ENCODE data around the gene ANKS1A.

The ANKS1A gene

DNA sequence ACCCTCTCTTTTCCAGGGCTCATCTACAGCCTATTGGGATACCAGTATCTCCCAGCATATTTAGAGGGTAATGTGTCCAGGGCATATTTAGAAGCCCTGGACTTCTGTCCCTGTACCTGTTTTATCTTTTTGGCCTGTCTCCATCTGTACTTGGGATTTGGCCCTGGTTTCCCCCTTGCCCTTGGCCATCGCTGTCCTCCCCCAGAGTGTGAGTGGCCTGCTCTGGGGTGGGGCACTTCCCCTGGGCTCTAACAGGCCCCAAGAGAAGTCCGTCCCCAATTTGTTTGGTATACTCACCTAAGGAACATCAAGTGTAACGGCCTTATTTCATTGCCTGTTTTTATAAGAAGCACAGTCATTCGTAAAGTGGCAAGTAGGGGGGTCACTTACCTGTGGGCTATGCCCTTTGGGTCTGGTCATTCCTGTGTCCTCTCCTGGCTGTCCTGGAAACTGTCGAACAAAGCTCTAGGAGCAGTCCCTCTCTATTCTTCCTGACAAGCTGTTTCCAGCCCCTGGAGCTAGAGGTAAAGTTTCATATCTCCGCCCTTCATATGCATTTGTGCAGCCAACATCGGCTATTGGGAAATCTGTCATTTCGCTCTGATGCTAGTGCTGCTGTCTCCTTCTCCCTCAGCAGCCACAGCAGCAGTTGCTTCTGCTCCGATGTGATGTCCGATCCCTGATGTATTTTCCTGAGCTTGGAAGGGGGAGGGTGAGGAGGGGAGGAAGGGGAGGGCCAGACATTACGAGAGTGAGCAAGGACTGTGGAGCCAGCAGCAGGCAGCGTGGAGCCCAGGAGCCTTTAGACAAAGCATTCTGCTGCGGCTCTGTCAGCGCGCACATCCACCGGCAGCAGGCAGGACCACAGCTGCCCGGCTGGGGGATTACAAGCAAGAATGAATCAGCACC is 168.6 kb downstream of the ANKS1A start:
- TF ChIP-seq GATA2 (IDR thresholded peaks at IDR 0.05; ENCODE audit: low read depth, low read length): no peak
- TF ChIP-seq GATA3 (IDR thresholded peaks at IDR 0.05; ENCODE audit: low read depth, low read length): no peak

DNA sequence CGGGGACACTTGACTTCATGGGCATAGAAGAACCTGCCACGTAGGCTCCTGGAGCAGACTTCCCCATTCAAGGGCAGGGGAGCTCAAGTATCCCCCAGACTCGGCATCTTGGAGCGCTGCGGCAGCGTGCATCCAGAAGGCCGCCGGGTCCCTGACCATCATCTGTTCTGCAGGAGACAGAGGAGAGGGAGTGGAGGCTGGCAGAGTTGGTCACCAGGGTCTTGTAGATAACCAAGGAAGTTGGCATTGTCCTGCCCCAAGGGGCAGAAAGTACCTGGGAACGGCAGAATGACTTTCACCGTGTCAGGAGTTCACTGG is 169.3 kb downstream of the ANKS1A start:
- TF ChIP-seq GATA3 (IDR thresholded peaks at IDR 0.05; ENCODE audit: low read depth, low read length) (no peak), GATA2 (IDR thresholded peaks at IDR 0.05; ENCODE audit: low read depth, low read length) (no peak)

DNA sequence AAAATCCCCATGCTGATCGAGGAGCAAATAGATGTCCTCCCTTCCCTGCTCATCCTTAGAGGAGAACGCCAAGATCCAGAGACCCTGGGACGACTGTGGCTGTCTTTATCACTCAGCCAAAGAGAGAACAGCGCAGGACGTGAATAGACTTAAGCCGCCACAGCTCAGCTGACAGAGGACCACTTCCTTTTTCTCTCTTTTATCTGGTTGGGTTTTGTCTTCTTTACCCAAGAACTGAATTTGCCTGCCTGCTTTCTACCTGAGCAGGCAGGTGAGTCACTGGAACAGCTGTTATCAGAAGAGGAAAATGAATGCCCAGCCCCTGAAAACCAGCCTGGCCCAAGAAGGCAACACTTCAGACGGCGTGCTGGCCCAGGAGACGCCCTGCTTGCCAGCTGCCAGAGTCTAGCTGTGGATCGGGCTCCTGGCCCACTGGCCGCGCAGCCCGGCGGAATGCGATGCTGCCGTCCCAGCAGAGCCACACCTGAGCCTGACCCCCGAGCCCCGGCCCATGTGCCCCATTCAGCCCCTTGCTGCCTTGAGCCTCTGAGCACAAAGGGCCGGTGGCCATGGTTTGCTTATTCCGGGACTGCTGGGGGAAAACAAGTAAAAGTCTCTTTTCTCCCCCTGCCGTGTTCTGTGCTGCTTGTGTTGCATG is 169.9 kb downstream of the ANKS1A start:
- no peak for TF ChIP-seq GATA2 (IDR thresholded peaks at IDR 0.05; ENCODE audit: low read depth, low read length)
- TF ChIP-seq GATA3 (IDR thresholded peaks at IDR 0.05; ENCODE audit: low read depth, low read length): no peak

DNA sequence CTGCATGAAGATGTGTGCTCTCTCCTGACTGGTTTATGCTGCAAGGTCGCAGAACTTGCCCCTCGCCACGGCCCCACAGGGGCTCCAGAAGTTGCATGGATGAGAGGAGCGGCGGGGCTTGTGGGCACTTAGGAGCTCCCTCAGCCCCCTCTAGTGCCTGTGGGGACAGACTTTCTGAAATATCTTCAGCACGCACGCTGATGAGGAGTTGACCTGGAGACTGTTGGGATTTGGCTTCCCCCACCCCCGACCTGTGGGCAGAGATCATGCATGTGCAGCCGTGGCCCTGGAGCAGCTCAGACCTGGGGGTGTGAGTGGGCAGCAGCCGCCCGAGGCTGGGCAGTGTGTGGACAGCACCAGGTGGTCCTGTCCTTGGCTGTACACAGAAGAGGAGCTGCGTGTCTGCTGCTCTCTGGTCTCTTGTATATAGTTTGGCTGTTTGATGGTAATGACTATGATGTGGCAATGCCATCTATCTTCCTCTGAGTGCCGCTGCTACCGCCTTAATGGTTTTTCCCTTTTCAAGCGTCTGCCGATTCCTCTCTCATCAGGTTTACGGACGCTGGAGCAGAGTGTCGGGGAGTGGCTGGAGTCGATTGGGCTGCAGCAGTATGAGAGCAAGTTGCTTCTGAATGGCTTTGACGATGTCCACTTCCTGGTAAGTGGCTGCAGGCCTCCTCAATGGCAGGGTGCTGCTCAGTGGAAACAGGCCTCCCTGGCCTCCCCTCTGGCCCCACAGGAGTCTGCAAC is 170.7 kb downstream of the ANKS1A start:
- TF ChIP-seq GATA3 (IDR thresholded peaks at IDR 0.05; ENCODE audit: low read depth, low read length) (no peak), GATA2 (IDR thresholded peaks at IDR 0.05; ENCODE audit: low read depth, low read length) (no peak)

DNA sequence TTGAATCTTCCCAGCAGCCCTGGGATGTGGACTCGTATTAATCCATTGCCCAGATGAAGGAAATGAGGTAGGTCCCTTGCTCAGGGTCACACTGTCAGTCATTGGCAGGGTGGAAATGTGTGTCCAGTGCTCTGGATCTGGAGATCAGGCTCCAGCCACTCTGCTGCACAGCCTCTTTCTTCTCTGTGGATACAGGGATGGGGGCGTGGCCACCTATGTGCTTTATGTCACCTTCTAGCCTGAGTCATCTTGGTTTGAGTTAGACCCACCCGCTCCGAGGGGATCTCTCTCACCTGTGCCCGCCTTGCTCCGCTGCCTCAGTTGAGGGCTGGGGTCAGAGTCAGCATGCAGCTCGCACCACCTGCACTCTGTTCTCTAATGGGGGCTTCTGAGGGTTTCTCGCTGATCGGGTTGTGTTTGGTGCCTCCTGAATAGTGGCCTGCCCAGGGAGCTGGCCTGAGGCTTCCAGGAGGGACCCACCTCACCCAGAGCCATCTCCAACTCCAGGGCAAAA is 172.1 kb downstream of the ANKS1A start:
- no peak for TF ChIP-seq GATA3 (IDR thresholded peaks at IDR 0.05; ENCODE audit: low read depth, low read length)
- TF ChIP-seq GATA2 (IDR thresholded peaks at IDR 0.05; ENCODE audit: low read depth, low read length): no peak

DNA sequence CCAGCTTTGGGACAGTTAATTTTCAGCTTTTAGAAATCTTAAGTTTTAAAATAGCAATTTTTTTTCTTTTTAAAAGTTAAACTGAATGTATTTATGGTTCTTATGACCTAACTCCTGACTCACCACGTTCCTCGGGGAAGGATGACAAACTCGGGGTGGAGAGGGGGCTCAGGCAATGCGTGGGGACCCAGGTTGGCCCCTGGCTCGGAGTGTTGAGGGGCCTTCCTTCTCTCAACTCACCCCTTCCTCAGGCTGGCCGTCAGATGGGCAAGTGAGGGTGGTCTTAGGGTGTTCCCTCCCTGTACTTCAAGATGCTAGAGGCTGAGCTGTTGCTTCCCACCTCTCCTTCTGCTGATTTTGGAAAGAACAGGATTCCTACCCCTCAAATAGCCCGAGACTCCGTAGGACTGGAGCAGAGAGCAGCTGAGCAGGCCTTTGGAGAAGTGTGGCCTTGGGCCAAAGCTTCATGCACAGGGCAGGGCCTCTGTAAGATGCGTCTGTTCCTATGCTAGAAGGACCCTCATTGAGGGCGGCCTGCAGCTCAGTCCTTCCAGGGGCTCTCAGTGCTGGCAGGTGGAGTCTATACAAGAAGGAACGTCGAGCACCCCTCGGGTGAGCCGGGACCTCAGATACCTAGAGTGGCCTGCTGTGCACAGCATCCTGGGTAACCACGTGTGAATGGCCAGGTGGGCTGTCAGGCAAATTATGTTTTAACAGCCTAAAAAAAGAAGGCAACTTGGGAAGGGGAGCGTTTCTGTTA is 172.8 kb downstream of the ANKS1A start:
- TF ChIP-seq GATA3 (IDR thresholded peaks at IDR 0.05; ENCODE audit: low read depth, low read length) (no peak), GATA2 (IDR thresholded peaks at IDR 0.05; ENCODE audit: low read depth, low read length) (no peak)

DNA sequence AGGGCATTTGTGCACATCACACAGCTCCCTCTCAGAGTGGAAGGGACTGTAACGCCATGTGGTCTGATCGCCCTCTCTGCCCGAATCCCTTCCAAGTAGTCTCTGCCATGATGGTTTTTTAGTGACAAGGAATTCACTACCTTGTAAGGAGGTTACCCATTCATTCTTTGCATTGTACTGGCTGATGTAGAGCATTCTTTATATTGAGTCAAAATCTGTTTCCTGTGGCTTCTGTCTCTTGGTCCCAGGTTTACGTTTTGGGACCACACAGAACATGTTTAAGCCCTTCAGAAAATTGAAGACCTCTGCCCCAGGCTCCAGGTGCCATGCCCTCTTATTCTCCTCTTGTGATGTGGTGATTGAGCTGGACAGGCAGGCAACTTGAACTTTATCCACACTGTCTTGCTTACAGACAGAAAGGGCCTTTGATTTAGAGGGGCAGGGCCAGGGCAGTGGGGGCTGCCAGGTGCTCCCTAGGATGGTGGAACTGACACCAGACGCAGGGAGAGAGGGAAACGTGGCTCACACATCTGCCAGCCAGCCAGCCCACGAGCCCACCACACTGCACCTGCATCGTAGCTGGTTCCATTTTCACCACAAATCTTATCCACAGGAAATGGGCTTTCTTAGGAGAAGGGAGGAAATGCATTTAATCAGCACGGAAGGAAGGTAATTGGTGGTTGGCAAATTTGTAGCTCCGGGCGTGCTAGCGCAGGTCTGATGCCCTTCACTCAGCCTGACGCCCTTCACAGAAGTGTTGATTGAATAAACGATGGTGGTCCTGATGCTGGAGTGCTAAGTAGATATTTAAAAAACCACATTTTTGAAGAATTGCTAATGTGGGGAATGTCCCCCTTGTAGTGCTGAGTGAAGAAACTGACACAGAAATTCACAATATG is 173.9 kb downstream of the ANKS1A start:
- no peak for TF ChIP-seq GATA2 (IDR thresholded peaks at IDR 0.05; ENCODE audit: low read depth, low read length)
- TF ChIP-seq GATA3 (IDR thresholded peaks at IDR 0.05; ENCODE audit: low read depth, low read length): no peak

DNA sequence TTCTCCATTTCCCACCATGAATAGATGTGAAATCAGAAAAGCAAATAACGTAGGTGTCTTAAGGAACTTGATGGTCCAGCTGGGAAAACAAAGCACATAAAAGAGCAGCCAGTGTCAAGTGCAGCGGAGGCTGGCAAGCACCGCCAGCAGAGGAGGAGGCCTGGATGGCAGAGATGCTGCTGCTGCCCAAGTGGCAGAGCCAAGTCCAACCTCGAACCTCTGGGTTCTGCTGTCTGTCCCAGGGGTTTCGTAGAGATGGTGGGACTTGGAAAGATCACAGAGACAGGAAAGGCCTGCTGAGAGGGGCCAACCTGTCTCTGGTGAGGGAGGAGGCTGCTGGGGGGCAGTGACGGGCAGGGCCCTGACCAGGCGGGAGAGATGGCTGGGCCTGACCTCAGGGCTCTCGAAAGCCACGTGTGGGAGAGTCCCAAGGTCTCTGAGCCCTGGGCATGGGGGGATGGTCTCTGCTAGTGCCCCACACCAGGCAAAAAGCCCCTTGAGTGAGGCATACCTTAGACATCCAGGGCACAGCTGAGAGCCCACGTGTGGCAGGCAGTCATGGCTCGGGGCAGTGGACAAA is 174.7 kb downstream of the ANKS1A start:
- TF ChIP-seq GATA3 (IDR thresholded peaks at IDR 0.05; ENCODE audit: low read depth, low read length): no peak
- no peak for TF ChIP-seq GATA2 (IDR thresholded peaks at IDR 0.05; ENCODE audit: low read depth, low read length)

DNA sequence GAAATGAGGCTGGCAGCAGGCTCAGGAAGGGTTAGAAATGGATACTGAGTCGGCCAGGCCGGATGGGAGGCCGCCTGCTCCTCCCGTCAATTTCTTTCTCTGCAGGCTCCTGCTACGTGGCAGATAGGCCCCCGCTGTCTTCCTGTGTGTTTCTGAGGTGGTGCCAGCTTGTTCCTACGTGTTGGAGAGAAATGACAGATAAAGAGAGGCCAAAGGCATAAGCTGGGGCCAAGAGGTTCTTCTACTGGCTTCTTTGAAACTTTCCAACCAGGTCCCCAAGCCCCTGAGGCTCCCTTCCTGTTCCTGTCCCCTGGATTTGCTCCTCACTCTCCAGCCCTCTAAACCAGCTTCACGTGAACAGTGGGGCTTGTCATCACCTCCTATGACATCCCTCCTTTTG is 175.2 kb downstream of the ANKS1A start:
- TF ChIP-seq GATA3 (IDR thresholded peaks at IDR 0.05; ENCODE audit: low read depth, low read length): no peak
- TF ChIP-seq GATA2 (IDR thresholded peaks at IDR 0.05; ENCODE audit: low read depth, low read length): no peak

DNA sequence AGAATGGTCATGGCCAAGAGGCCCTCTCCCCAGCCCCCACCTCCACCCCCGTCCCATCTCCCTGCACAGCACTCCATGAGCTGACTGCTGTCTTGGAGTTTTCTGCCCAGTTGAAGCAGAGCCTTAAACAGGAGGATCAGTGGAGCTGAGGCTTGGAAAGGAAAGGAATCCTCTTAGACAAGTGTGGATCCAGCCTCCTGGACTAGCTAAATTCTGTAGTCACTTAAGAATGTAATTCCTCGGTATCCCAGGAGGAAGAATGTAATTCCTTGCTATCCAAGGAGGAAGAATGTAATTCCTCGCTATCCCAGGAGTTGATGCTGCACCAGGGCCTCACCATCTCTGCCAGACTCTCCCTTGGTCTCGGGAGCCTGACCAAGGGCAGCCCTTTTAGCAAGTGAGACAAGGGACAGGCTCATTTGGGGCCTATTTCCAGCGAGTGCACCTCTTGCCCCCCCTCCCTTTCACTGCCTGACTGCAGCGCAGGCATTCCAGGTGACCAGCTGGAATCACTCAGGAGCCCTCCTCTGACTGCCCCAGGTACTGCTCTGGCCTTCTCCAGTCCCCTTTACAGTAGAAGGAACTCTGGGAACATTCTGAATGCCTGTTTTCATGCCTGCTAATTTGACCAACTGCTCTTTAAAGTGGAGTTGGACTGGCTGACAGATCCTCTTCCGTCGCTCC is 175.8 kb downstream of the ANKS1A start:
- TF ChIP-seq GATA3 (IDR thresholded peaks at IDR 0.05; ENCODE audit: low read depth, low read length): no peak
- TF ChIP-seq GATA2 (IDR thresholded peaks at IDR 0.05; ENCODE audit: low read depth, low read length): no peak

DNA sequence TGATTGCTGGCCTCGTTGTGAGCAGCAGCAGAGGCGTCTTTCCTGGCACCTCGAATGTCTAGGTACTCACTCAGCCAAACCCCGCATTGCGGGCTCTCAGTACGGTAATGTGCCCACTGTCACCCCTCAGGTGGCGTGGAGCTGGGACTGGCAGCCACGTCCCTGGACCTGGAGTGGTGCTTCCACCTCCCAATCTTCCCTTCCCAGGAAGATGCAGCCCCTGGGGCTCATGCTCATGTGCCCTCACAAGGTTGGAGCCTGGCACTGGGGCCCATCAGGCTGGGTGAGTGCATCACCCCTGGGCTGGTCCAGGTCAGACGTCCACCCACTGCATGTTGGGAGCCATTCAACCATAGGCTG is 176.4 kb downstream of the ANKS1A start:
- TF ChIP-seq GATA2 (IDR thresholded peaks at IDR 0.05; ENCODE audit: low read depth, low read length): no peak
- TF ChIP-seq GATA3 (IDR thresholded peaks at IDR 0.05; ENCODE audit: low read depth, low read length): no peak

DNA sequence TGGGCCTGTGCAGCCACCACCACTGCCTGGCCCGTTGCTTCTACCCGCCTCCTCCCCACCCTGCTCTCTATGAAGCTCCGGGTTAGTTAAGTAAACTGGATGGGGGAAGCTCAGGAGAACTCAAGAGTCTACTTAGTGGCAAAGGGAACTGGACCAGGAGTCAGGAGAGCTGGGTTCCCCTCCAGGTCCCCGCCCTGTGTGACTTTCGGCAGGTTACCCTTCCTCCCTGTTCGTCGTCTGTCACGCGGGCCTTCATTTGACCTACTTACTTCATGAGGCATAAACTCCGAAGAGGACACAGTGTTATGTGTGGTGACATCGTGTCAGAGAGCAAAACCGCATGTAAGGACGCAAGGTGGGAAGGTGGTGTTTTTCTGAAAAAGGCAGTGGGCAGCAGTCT is 176.8 kb downstream of the ANKS1A start:
- TF ChIP-seq GATA2 (IDR thresholded peaks at IDR 0.05; ENCODE audit: low read depth, low read length) (no peak), GATA3 (IDR thresholded peaks at IDR 0.05; ENCODE audit: low read depth, low read length) (no peak)
